ENCODE results near the gene CDON. TPM values are rescaled to one million over a fixed set of nuclear protein-coding genes. Genes with fewer than 3 reads are reported as not detected.
A peak's percentile ranks its signal among the peaks of the same experiment; 100 is the strongest.

Gene CDON
- total and polyA plus RNA-seq, 7 experiments from 2014 or later: 0.24 to 4.8 (median 2.1) TPM

DNA sequence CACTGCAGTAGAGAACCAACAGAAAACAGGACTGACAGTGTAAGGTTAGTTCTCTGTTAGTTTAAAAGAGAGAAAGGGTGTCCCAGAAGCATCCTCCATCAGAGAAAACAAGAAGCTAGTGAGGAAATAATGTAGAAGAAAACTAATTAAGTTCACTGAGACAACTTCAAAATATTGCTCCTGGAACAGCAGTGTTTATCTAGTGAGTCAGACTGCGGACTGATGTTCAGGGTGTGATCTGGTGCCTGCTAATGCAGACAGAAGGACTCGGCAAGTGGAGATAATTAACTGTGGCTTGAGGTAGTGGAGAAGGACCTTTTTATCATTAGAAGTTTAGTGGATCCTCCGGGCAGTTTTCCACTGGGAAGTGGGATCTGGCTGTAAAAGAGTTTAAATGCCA lies 55.4 kb downstream of the CDON start:
- Histone ChIP-seq H3K27ac (ENCODE audit: low read depth, low read length) (no peak overlapping the region), H3K36me3 (ENCODE audit: control insufficient read depth in 2 of 3, insufficient read depth in 3 of 3, low read length in 3 of 3) (no peaks in the 10 kb centered on the region), H3K27me3 (ENCODE audit: control insufficient read depth in 2 of 2, insufficient read depth in 2 of 2, low read length in 2 of 2) (no peaks in the 10 kb centered on the region), H3K4me1 (ENCODE audit: control insufficient read depth in 2 of 2, insufficient read depth in 2 of 2, low read length in 2 of 2) (no peaks in the 10 kb centered on the region), H3K4me3 (ENCODE audit: low read length) (no peak overlapping the region), H3K9me3 (ENCODE audit: control insufficient read depth in 2 of 3, low read length in 3 of 3) (no peaks in the 10 kb centered on the region)
- H3K9me3 Mint-ChIP-seq: no peaks in the 10 kb centered on the region
- H3K4me3 Mint-ChIP-seq: no peak overlapping the region
- intact Hi-C loops (cut with micrococcal nuclease): no loop called here
- DNase-seq (no peak), ATAC-seq (no peak)
- POLR2A ChIA-PET: interaction anchor here (0.6 kb wide), 1 partner anchor 267 kb away, joined by 3 read pairs; no protein-coding TSS in a partner anchor
- no peak overlapping the region for H3K27ac Mint-ChIP-seq
- CTCF ChIA-PET: no interaction called here
- no peaks in the 10 kb centered on the region for H3K27me3 Mint-ChIP-seq
- H3K4me1 Mint-ChIP-seq: no peaks in the 10 kb centered on the region
- H3K36me3 Mint-ChIP-seq: peaks cover 0 to 38% (median 10%) of the 10 kb centered on the region in 5 donors

DNA sequence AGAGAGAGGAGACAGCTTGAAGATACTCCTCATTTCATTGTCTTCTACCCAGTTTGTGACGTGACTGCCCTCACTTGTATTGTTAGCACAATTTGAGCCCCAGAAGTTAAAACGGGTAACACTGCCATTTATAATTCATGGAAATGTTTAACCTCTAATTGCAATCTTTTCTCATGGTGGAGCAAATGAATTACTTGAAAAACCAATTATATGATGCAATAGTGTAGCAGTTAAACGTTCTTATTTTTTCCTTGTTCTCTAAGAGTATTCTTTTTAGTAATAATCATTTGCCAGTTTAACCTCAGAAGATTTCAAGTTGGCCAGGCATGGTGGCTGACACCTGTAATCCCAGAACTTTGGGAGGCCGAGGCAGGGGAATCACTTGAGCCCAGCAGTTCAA lies 56.6 kb downstream of the CDON start:
- no peaks in the 10 kb centered on the region for H3K9me3 ChIP-seq (ENCODE audit: control insufficient read depth in 2 of 3, low read length in 3 of 3)
- H3K36me3 ChIP-seq (ENCODE audit: control insufficient read depth in 2 of 3, insufficient read depth in 3 of 3, low read length in 3 of 3): no peaks in the 10 kb centered on the region
- H3K4me1 ChIP-seq (ENCODE audit: control insufficient read depth in 2 of 2, insufficient read depth in 2 of 2, low read length in 2 of 2): no peaks in the 10 kb centered on the region
- intact Hi-C loops (cut with micrococcal nuclease): no loop called here
- Mint-ChIP-seq H3K27me3 (no peaks in the 10 kb centered on the region), H3K4me3 (no peak overlapping the region), H3K36me3 (peaks cover 0 to 45% (median 10%) of the 10 kb centered on the region in 5 donors), H3K4me1 (no peaks in the 10 kb centered on the region), H3K27ac (no peak overlapping the region), H3K9me3 (no peaks in the 10 kb centered on the region)
- H3K27ac ChIP-seq (ENCODE audit: low read depth, low read length): no peak overlapping the region
- CTCF ChIA-PET: no interaction called here
- ATAC-seq (no peak), DNase-seq (no peak)
- H3K27me3 ChIP-seq (ENCODE audit: control insufficient read depth in 2 of 2, insufficient read depth in 2 of 2, low read length in 2 of 2): no peaks in the 10 kb centered on the region
- no peak overlapping the region for H3K4me3 ChIP-seq (ENCODE audit: low read length)
- POLR2A ChIA-PET: no interaction called here

DNA sequence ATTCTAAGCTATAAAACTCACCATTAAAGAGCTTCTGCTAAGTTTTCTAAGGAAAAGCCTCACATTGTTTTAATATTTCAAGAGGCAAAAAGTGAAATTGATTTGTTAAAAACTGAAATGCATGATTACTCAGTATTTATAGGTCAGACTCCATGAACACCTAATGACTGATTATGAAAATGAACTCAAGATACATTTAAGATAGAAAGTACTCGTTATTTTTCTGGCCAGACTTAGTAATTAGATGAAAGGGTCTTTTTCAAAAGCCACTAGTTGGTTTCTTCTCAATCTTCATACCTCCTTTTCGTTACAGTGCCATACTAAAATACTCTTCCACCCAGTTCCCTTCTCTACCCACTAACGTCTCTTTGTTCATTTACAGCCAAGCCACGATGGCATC lies 60.5 kb downstream of the CDON start:
- H3K4me3 Mint-ChIP-seq: no peak overlapping the region
- CTCF ChIA-PET: no interaction called here
- peaks cover 0 to 59% (median 18%) of the 10 kb centered on the region in 5 donors for H3K36me3 Mint-ChIP-seq
- no peak for ATAC-seq
- no peak for DNase-seq
- no peaks in the 10 kb centered on the region for H3K9me3 ChIP-seq (ENCODE audit: control insufficient read depth in 2 of 3, low read length in 3 of 3)
- H3K27ac Mint-ChIP-seq: no peak overlapping the region
- H3K4me1 Mint-ChIP-seq: no peaks in the 10 kb centered on the region
- H3K27me3 Mint-ChIP-seq: no peaks in the 10 kb centered on the region
- POLR2A ChIA-PET: no interaction called here
- no peak overlapping the region for H3K4me3 ChIP-seq (ENCODE audit: low read length)
- no peaks in the 10 kb centered on the region for H3K36me3 ChIP-seq (ENCODE audit: control insufficient read depth in 2 of 3, insufficient read depth in 3 of 3, low read length in 3 of 3)
- H3K9me3 Mint-ChIP-seq: no peaks in the 10 kb centered on the region
- H3K4me1 ChIP-seq (ENCODE audit: control insufficient read depth in 2 of 2, insufficient read depth in 2 of 2, low read length in 2 of 2): no peaks in the 10 kb centered on the region
- intact Hi-C loops (cut with micrococcal nuclease): no loop called here
- H3K27me3 ChIP-seq (ENCODE audit: control insufficient read depth in 2 of 2, insufficient read depth in 2 of 2, low read length in 2 of 2): no peaks in the 10 kb centered on the region
- no peak overlapping the region for H3K27ac ChIP-seq (ENCODE audit: low read depth, low read length)

DNA sequence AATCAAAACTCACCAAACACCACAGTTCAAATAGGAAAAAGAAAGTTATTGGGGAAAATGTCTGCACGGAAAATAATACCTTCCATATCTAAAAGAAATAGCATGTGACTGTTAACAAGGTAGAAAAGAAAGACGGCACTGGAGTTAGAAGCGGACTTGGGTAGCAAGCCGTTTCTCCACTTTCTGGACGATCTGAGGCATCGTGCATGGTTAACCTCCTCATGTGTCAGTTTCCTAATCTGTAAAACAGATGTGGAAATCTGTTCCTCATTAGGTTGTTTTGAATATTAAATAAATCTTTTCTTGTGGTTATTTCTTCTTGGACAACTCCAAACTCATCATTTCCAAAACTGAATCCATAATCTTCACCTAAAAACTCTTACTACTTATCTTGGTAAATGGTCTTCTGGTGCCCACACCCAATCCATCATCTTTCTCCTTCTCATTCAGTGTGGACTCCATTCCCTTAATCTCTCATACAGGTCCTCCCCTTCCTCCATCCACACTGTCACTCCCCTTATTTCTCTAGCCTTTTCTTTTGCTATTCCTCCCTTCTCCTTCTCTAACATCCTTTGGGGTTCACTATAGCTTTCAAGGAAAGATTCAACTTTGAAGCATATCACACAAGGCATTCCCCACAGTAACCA lies 63.3 kb downstream of the CDON start:
- ATAC-seq (no peak), DNase-seq (no peak)
- no peak overlapping the region for H3K4me3 Mint-ChIP-seq
- peaks cover 0 to 3% (median 0%) of the 10 kb centered on the region in 7 donors for H3K4me1 Mint-ChIP-seq
- H3K27me3 Mint-ChIP-seq: no peaks in the 10 kb centered on the region
- H3K9me3 Mint-ChIP-seq: no peaks in the 10 kb centered on the region
- no peaks in the 10 kb centered on the region for H3K36me3 ChIP-seq (ENCODE audit: control insufficient read depth in 2 of 3, insufficient read depth in 3 of 3, low read length in 3 of 3)
- POLR2A ChIA-PET: no interaction called here
- H3K4me3 ChIP-seq (ENCODE audit: low read length): no peak overlapping the region
- peaks cover 0 to 54% (median 16%) of the 10 kb centered on the region in 5 donors for H3K36me3 Mint-ChIP-seq
- intact Hi-C loops (cut with micrococcal nuclease): no loop called here
- no peak overlapping the region for H3K27ac Mint-ChIP-seq
- CTCF ChIA-PET: no interaction called here
- H3K27me3 ChIP-seq (ENCODE audit: control insufficient read depth in 2 of 2, insufficient read depth in 2 of 2, low read length in 2 of 2): no peaks in the 10 kb centered on the region
- H3K27ac ChIP-seq (ENCODE audit: low read depth, low read length): no peak overlapping the region
- no peaks in the 10 kb centered on the region for H3K9me3 ChIP-seq (ENCODE audit: control insufficient read depth in 2 of 3, low read length in 3 of 3)
- H3K4me1 ChIP-seq (ENCODE audit: control insufficient read depth in 2 of 2, insufficient read depth in 2 of 2, low read length in 2 of 2): no peaks in the 10 kb centered on the region

DNA sequence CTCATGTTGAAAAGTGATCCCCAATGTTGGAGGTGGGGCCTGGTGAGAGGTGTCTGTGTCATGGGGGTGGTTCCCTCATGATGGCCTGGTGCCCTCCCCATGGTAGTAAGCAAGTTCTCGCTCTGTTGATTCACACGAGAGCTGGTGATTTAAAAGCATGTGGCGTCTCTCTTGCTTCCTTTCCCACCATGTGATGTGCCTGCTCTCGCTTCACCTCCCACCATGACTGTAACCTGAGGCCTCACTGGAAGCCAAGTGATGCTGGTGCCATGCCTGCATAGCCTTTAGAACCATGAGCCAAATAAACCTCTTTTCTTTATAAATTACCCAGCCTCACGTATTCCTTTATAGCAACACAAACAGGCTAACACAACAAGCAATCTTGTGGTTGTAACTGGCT lies 64.4 kb downstream of the CDON start:
- Histone ChIP-seq H3K27me3 (ENCODE audit: control insufficient read depth in 2 of 2, insufficient read depth in 2 of 2, low read length in 2 of 2) (no peaks in the 10 kb centered on the region), H3K27ac (ENCODE audit: low read depth, low read length) (no peak overlapping the region), H3K36me3 (ENCODE audit: control insufficient read depth in 2 of 3, insufficient read depth in 3 of 3, low read length in 3 of 3) (no peaks in the 10 kb centered on the region), H3K4me3 (ENCODE audit: low read length) (no peak overlapping the region), H3K4me1 (ENCODE audit: control insufficient read depth in 2 of 2, insufficient read depth in 2 of 2, low read length in 2 of 2) (no peaks in the 10 kb centered on the region), H3K9me3 (ENCODE audit: control insufficient read depth in 2 of 3, low read length in 3 of 3) (no peaks in the 10 kb centered on the region)
- DNase-seq (no peak), ATAC-seq (no peak)
- no peak overlapping the region for H3K27ac Mint-ChIP-seq
- peaks cover 0 to 56% (median 20%) of the 10 kb centered on the region in 5 donors for H3K36me3 Mint-ChIP-seq
- H3K4me3 Mint-ChIP-seq: no peak overlapping the region
- ChIA-PET POLR2A (no interaction called here), CTCF (no interaction called here)
- intact Hi-C loops (cut with micrococcal nuclease): no loop called here
- H3K27me3 Mint-ChIP-seq: no peaks in the 10 kb centered on the region
- H3K4me1 Mint-ChIP-seq: peaks cover 0 to 3% (median 0%) of the 10 kb centered on the region in 7 donors
- no peaks in the 10 kb centered on the region for H3K9me3 Mint-ChIP-seq

DNA sequence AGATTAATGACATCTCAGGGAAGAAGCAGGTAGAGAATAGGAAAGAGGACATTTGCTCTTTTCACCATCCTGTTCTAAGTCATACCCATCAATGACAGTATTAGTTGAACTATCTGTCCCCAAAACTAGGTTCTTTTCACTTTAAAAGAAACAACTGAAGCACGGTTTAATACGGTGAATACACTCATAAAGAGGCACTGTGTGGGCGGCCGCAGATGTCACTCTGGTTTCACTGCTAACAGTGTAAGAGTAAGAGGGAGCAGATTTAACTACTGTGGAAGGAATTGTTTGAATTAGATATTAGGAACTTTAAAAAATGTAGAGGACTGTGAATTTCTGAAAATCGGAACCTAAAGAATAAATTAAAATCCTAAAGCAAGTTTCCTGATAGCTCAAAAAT lies 67.4 kb downstream of the CDON start:
- H3K36me3 Mint-ChIP-seq: peaks cover 0 to 38% (median 17%) of the 10 kb centered on the region in 5 donors
- CTCF ChIA-PET: no interaction called here
- H3K9me3 Mint-ChIP-seq: no peaks in the 10 kb centered on the region

DNA sequence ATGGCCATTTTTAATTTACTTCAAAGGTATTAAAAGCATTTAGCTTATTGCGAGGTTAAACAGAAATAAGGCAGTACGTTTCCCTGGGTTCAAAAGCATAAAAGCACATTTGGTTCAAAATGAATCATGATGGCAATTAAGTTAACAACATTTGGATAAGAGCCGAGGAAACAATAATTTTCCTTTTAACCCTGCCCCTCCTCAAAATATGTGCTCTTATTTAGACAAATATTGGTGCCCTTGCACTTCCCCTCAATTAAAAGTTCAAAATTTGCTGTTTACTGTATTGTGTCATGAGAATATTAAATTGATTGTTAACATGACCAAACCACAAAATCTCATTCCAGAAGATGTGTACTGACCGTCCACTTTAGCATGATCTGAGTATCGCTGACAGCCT lies 68.2 kb downstream of the CDON start:
- ChIA-PET CTCF (no interaction called here), POLR2A (no interaction called here)

More for the DNA sequence above, 67.4 kb downstream of the CDON start:
- intact Hi-C loops (cut with micrococcal nuclease): no loop called here
- Mint-ChIP-seq H3K27me3 (no peaks in the 10 kb centered on the region), H3K4me1 (peaks cover 0 to 3% (median 0%) of the 10 kb centered on the region in 7 donors), H3K27ac (no peak overlapping the region), H3K4me3 (no peak overlapping the region)
- ATAC-seq (no peak), DNase-seq (peak in 1 of 9 donors; percentile 31)
- POLR2A ChIA-PET: no interaction called here
- Histone ChIP-seq H3K4me1 (ENCODE audit: control insufficient read depth in 2 of 2, insufficient read depth in 2 of 2, low read length in 2 of 2) (no peaks in the 10 kb centered on the region), H3K27me3 (ENCODE audit: control insufficient read depth in 2 of 2, insufficient read depth in 2 of 2, low read length in 2 of 2) (no peaks in the 10 kb centered on the region), H3K9me3 (ENCODE audit: control insufficient read depth in 2 of 3, low read length in 3 of 3) (no peaks in the 10 kb centered on the region), H3K36me3 (ENCODE audit: control insufficient read depth in 2 of 3, insufficient read depth in 3 of 3, low read length in 3 of 3) (no peaks in the 10 kb centered on the region), H3K4me3 (ENCODE audit: low read length) (no peak overlapping the region), H3K27ac (ENCODE audit: low read depth, low read length) (no peak overlapping the region)

More for the DNA sequence above, 68.2 kb downstream of the CDON start:
- H3K36me3 ChIP-seq (ENCODE audit: control insufficient read depth in 2 of 3, insufficient read depth in 3 of 3, low read length in 3 of 3): no peaks in the 10 kb centered on the region
- Mint-ChIP-seq H3K27ac (no peak overlapping the region), H3K9me3 (no peaks in the 10 kb centered on the region), H3K4me3 (no peak overlapping the region), H3K36me3 (peaks cover 0 to 36% (median 14%) of the 10 kb centered on the region in 5 donors), H3K27me3 (no peaks in the 10 kb centered on the region), H3K4me1 (peaks cover 0 to 3% (median 0%) of the 10 kb centered on the region in 7 donors)
- no peak overlapping the region for H3K4me3 ChIP-seq (ENCODE audit: low read length)
- H3K27me3 ChIP-seq (ENCODE audit: control insufficient read depth in 2 of 2, insufficient read depth in 2 of 2, low read length in 2 of 2): no peaks in the 10 kb centered on the region
- intact Hi-C loops (cut with micrococcal nuclease): no loop called here
- ATAC-seq (no peak), DNase-seq (no peak)
- H3K4me1 ChIP-seq (ENCODE audit: control insufficient read depth in 2 of 2, insufficient read depth in 2 of 2, low read length in 2 of 2): no peaks in the 10 kb centered on the region
- H3K27ac ChIP-seq (ENCODE audit: low read depth, low read length): no peak overlapping the region
- no peaks in the 10 kb centered on the region for H3K9me3 ChIP-seq (ENCODE audit: control insufficient read depth in 2 of 3, low read length in 3 of 3)

All from naive thymus-derived CD4-positive, alpha-beta T cell (primary cell).